ENCODE measurements around the gene CCSER1. TPM values are rescaled to one million over a fixed set of nuclear protein-coding genes. Genes with fewer than 3 reads are reported as not detected.

The CCSER1 gene
- total and polyA plus RNA-seq, 2 of the 8 experiments (the other 6 are each of a cell fraction or from before 2014, with no cell fraction given): 0.26 to 0.84 TPM

DNA sequence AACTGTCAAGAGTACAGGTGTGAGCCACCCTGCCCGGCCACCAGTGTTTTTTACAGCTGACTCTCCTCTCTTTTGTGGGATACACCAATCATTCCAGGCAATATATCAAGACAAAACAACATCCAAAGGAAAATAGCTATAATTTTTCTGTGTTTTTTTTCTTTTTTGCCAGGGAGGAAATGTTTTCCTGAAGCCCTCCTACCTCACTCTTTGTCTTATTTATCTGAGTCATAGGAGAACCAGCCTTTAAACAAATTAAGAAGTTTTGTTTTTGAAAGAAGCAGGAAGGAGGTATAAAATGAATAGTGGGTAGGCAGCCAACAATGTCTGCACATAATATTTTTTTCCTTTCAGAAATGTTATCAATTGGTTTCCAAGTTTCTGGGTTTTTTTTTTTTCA, 493.9 kb downstream of the CCSER1 start:
- POLR2A ChIA-PET (ENCODE audit: partially characterized antibody): no interaction called here
- 84% methylated on average over 1 of the region's 1 CpG; no CpG with 5 or more reads in 1 of the 2 experiments for WGBS, 2 experiments (ENCODE audit: extremely low coverage in 1 of 2, insufficient coverage in 1 of 2, insufficient read length in 1 of 2, insufficient replicate concordance in 2 of 2, low coverage in 1 of 2, low lambda C conversion rate in 2 of 2, missing lambda C conversion rate in 1 of 2)
- no peaks in the 10 kb centered on the region for H3K79me2 ChIP-seq (ENCODE audit: control insufficient read depth in 1 of 2, insufficient read depth in 2 of 2, low read length in 2 of 2)
- TF ChIP-seq CBX5 (IDR thresholded peaks at IDR 0.05; ENCODE audit: low read depth, low read length): no peak
- TF ChIP-seq SIN3A (conservative IDR thresholded peaks at IDR 0.05 in 1 of 2, IDR thresholded peaks at IDR 0.05 in 1 of 2; ENCODE audit: low read depth in 1 of 2, low read length in 2 of 2): no peak
- TF ChIP-seq RNF2 (IDR thresholded peaks at IDR 0.05; ENCODE audit: borderline replicate concordance, low read depth, low read length, missing control alignments, poor library complexity, severe bottlenecking): no peak
- TF ChIP-seq CHD2 (IDR thresholded peaks at IDR 0.05; ENCODE audit: low read length): no peak
- TF ChIP-seq, protein P1, sequence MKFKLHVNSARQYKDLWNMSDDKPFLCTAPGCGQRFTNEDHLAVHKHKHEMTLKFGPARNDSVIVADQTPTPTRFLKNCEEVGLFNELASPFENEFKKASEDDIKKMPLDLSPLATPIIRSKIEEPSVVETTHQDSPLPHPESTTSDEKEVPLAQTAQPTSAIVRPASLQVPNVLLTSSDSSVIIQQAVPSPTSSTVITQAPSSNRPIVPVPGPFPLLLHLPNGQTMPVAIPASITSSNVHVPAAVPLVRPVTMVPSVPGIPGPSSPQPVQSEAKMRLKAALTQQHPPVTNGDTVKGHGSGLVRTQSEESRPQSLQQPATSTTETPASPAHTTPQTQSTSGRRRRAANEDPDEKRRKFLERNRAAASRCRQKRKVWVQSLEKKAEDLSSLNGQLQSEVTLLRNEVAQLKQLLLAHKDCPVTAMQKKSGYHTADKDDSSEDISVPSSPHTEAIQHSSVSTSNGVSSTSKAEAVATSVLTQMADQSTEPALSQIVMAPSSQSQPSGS (IDR thresholded peaks at IDR 0.05; ENCODE audit: low read length): no peak
- no peak for TF ChIP-seq MAFK (IDR thresholded peaks at IDR 0.05; ENCODE audit: low read depth, low read length)
- no peak for TF ChIP-seq JUN (IDR thresholded peaks at IDR 0.05; ENCODE audit: low read depth, low read length)
- TF ChIP-seq CBX8 (IDR thresholded peaks at IDR 0.05; ENCODE audit: borderline replicate concordance, low read depth, low read length): no peak
- no peak for TF ChIP-seq EGR1 (IDR thresholded peaks at IDR 0.05; ENCODE audit: borderline replicate concordance, low read depth, low read length)
- no peak for TF ChIP-seq ASH2L (IDR thresholded peaks at IDR 0.05; ENCODE audit: low read length)
- no peak for TF ChIP-seq TBP (IDR thresholded peaks at IDR 0.05; ENCODE audit: low read depth, low read length)
- TF ChIP-seq HDAC2 (IDR thresholded peaks at IDR 0.05; ENCODE audit: borderline replicate concordance in 1 of 2, low read depth in 2 of 2, low read length in 2 of 2): no peak
- TF ChIP-seq KDM1A (IDR thresholded peaks at IDR 0.05; ENCODE audit: borderline replicate concordance, low read length): no peak

More for the DNA sequence above, 493.9 kb downstream of the CCSER1 start:
- H3K23me2 ChIP-seq (ENCODE audit: low read depth, low read length): no peaks in the 10 kb centered on the region
- no peak overlapping the region for H4K5ac ChIP-seq (ENCODE audit: insufficient read length, low read depth, low read length)
- no peaks in the 10 kb centered on the region for H3K27me3 ChIP-seq (replicated peaks in 1 of 4; ENCODE audit: control insufficient read depth in 3 of 4, extremely low read depth in 1 of 4, insufficient read depth in 3 of 4, low read length in 3 of 4)
- H3K4me1 ChIP-seq (replicated peaks in 1 of 4; ENCODE audit: control insufficient read depth in 3 of 4, insufficient read depth in 4 of 4, low read length in 3 of 4): no peaks in the 10 kb centered on the region
- H3K14ac ChIP-seq (ENCODE audit: insufficient read length): no peak overlapping the region
- H2AFZ ChIP-seq (ENCODE audit: low read length): no peak overlapping the region
- H2BK15ac ChIP-seq (ENCODE audit: low read length): no peak overlapping the region
- H4K20me1 ChIP-seq (replicated peaks in 1 of 2; ENCODE audit: control insufficient read depth in 1 of 2, insufficient read depth in 2 of 2, low read length in 2 of 2): no peaks in the 10 kb centered on the region
- H3K23ac ChIP-seq (ENCODE audit: insufficient read length): no peak overlapping the region
- no peaks in the 10 kb centered on the region for H3K36me3 ChIP-seq (ENCODE audit: control insufficient read depth in 2 of 4, insufficient read depth in 4 of 4, low read length in 3 of 4)
- H4K8ac ChIP-seq (ENCODE audit: extremely low read depth, insufficient read depth, low read length): no peak overlapping the region
- H3K79me1 ChIP-seq (ENCODE audit: low read depth, low read length): no peaks in the 10 kb centered on the region
- no peak overlapping the region for H3K4me3 ChIP-seq (ENCODE audit: extremely low read depth in 1 of 4, insufficient read depth in 2 of 4, low read depth in 3 of 4, low read length in 4 of 4)
- FAIRE-seq: no peak
- H3K9me3 ChIP-seq (ENCODE audit: insufficient read depth in 2 of 2, low read depth in 1 of 2, low read length in 1 of 2): no peaks in the 10 kb centered on the region
- no peak overlapping the region for H2BK5ac ChIP-seq (ENCODE audit: low read depth, low read length)
- no peak for DNase-seq (ENCODE audit: low read depth in 1 of 2, low spot score in 2 of 2)
- H3K18ac ChIP-seq (ENCODE audit: extremely low read depth, low read length): no peak overlapping the region
- no peak overlapping the region for H2BK120ac ChIP-seq (replicated peaks; ENCODE audit: low read depth, low read length)
- no peak overlapping the region for H2BK12ac ChIP-seq (ENCODE audit: low read depth, low read length)
- no peak overlapping the region for H3K4me2 ChIP-seq (ENCODE audit: insufficient read depth in 1 of 2, low read depth in 2 of 2, low read length in 2 of 2)
- CTCF ChIA-PET (ENCODE audit: partially characterized antibody): no interaction called here
- no peak overlapping the region for H3K56ac ChIP-seq (replicated peaks; ENCODE audit: insufficient read length, low read depth, low read length)
- no peak overlapping the region for H2BK20ac ChIP-seq (ENCODE audit: low read length)
- H3K27ac ChIP-seq (ENCODE audit: low read depth, low read length): no peak overlapping the region
- no peak overlapping the region for H3K4ac ChIP-seq (replicated peaks; ENCODE audit: insufficient read length, low read depth, low read length)
- no peak overlapping the region for H3K9ac ChIP-seq (replicated peaks in 1 of 4; ENCODE audit: extremely low read depth in 1 of 4, low read depth in 3 of 4, low read length in 3 of 4)
- no peak overlapping the region for H2AK5ac ChIP-seq (ENCODE audit: low read depth, low read length)
- H4K91ac ChIP-seq (replicated peaks; ENCODE audit: insufficient read length, low read length): no peak overlapping the region
